K562 (cell line): ENCODE data around the gene ADARB2.

Experiments
- FOS ChIP-seq: IDR thresholded peaks from 3 replicates; pipeline ENCODE4 v1.6.1; 2011; ENCODE audit not compliant: insufficient read length; ENCODE audit errors: extremely low read depth
- GTF2F1 ChIP-seq: IDR thresholded peaks from 2 replicates; pipeline ENCODE4 v1.6.1; 2011; ENCODE audit warnings: low read depth, low read length, improper control_type of control experiment
- HMG20A ChIP-seq: fragments of 450-650 bp; formaldehyde crosslinking; conservative IDR thresholded peaks from 2 replicates; pipeline ENCODE4 v1.4.0; 2020; ENCODE audit warnings: mild to moderate bottlenecking, mixed read lengths
- KAT8 ChIP-seq: fragments of 450-650 bp; IDR thresholded peaks from 2 replicates; pipeline ENCODE4 v1.6.1; 2016; ENCODE audit warnings: low read depth, mild to moderate bottlenecking
- RAD21 ChIP-seq, 2 experiments: fragments of 250-450 bp in 1 of 2; fragments of 450-650 bp in 1 of 2; sonication (Bioruptor Pico) in 1 of 2; formaldehyde crosslinking in 1 of 2; IDR thresholded peaks in 1 of 2; conservative IDR thresholded peaks in 1 of 2; 2 replicates each; pipeline versions ENCODE4 v1.4.0 to v1.8.0; 2020 to 2022; ENCODE audit warnings: mild to moderate bottlenecking in 2 of 2, moderate library complexity in 1 of 2
- RNF2 ChIP-seq: sonication (generic); IDR thresholded peaks from 2 replicates; pipeline ENCODE4 v1.6.1; 2016
- SMARCC2 ChIP-seq: fragments of 450-650 bp; IDR thresholded peaks from 2 replicates; pipeline ENCODE4 v1.6.1; 2017; ENCODE audit warnings: antibody characterized with exemption, moderate library complexity, mild to moderate bottlenecking, low read depth
- SP1 ChIP-seq: sonication (generic); formaldehyde crosslinking; IDR thresholded peaks from 2 replicates; pipeline ENCODE4 v1.8.1; 2022; ENCODE audit warnings: mild to moderate bottlenecking, missing genetic modification reagents
- ZBTB1 ChIP-seq: sonication (generic); formaldehyde crosslinking; IDR thresholded peaks from 2 replicates; pipeline ENCODE4 v1.8.1; 2023; ENCODE audit warnings: missing genetic modification reagents, low read depth, mild to moderate bottlenecking, borderline replicate concordance
- ZBTB8A ChIP-seq: fragments of 450-650 bp; IDR thresholded peaks from 2 replicates; pipeline ENCODE4 v1.6.1; 2018; ENCODE audit warnings: mild to moderate bottlenecking, moderate library complexity; ENCODE audit not compliant: partially characterized antibody
- ZFX ChIP-seq: sonication (generic); formaldehyde crosslinking; IDR thresholded peaks from 2 replicates; pipeline ENCODE4 v1.8.0; 2022; ENCODE audit warnings: mild to moderate bottlenecking, missing genetic modification reagents, moderate library complexity
- TF ChIP-seq, protein P1 (sequence below), 3 experiments: IDR thresholded peaks in 2 of 3; conservative IDR thresholded peaks in 1 of 3; 2 replicates each; pipeline ENCODE4 v1.5.1; 2011 to 2012; ENCODE audit warnings: low read length in 3 of 3, mild to moderate bottlenecking in 3 of 3, control low read depth in 2 of 3, improper control_type of control experiment in 1 of 3, inconsistent platforms in 1 of 3, low read depth in 1 of 3, mixed read lengths in 1 of 3, moderate library complexity in 1 of 3; ENCODE audit not compliant: insufficient read depth in 2 of 3
- TF ChIP-seq, protein P2 (sequence below), 3 experiments: fragments of 200-800 bp in 1 of 3; fragments of 250-450 bp in 1 of 3; fragments of 450-650 bp in 1 of 3; sonication (Bioruptor Pico) in 1 of 3; sonication (Bioruptor generic) in 1 of 3; formaldehyde crosslinking in 1 of 3; IDR thresholded peaks; 2 replicates each; pipeline versions ENCODE4 v1.6.1 to v1.8.0; 2016 to 2022; ENCODE audit warnings: mild to moderate bottlenecking in 2 of 3, missing genetic modification characterization in 2 of 3, missing compliant biosample characterization in 1 of 3, moderate library complexity in 1 of 3

DNA sequence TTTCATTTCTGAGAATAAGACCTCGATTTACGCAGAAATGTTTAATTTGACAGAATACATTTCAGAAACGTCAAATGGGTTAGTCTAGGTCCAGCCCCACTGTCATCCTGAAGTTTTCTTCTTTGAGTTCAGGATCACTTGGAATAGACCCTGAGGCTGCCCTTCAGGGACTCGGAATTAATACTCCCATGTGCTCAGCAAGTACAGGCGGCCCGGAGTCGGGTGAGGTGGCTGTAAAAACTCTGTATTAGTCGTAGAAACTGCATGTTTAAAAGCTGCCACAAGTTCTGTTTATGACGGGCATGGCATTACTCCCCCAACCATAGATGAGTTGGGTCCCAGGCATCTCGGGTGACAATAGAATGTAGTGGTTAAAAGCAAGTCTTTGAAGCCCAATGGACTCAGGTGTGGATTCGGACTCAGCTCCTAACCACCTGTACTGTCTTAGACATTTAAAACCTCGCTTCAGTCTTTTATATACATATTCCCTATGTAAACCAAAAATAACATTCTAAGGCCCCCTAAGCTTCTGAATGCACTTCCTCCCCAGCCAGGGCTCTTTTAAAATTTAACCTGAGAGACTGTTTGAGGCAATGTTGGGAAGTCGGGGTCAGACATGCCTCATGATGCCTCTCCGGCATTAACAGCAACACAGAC, 216.3 kb downstream of the ADARB2 start:
- TF ChIP-seq HMG20A (no peak), SMARCC2 (no peak), GTF2F1 (no peak), SP1 (CRISPR knock-in tag) (no peak), ZFX (CRISPR knock-in tag) (no peak), ZBTB1 (CRISPR knock-in tag) (no peak), KAT8 (no peak), ZBTB8A (no peak), FOS (no peak), RAD21 (CRISPR knock-in tag; conservative IDR thresholded peaks at IDR 0.05 in 1 of 2, IDR thresholded peaks at IDR 0.05 in 1 of 2) (no peak), RNF2 (no peak)
- TF ChIP-seq, protein P1, sequence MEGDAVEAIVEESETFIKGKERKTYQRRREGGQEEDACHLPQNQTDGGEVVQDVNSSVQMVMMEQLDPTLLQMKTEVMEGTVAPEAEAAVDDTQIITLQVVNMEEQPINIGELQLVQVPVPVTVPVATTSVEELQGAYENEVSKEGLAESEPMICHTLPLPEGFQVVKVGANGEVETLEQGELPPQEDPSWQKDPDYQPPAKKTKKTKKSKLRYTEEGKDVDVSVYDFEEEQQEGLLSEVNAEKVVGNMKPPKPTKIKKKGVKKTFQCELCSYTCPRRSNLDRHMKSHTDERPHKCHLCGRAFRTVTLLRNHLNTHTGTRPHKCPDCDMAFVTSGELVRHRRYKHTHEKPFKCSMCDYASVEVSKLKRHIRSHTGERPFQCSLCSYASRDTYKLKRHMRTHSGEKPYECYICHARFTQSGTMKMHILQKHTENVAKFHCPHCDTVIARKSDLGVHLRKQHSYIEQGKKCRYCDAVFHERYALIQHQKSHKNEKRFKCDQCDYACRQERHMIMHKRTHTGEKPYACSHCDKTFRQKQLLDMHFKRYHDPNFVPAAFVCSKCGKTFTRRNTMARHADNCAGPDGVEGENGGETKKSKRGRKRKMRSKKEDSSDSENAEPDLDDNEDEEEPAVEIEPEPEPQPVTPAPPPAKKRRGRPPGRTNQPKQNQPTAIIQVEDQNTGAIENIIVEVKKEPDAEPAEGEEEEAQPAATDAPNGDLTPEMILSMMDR (IDR thresholded peaks at IDR 0.05 in 2 of 3, conservative IDR thresholded peaks at IDR 0.05 in 1 of 3; ENCODE audit: insufficient read depth in 2 of 3, low read depth in 1 of 3, low read length in 3 of 3): no peak
- TF ChIP-seq, protein P2, sequence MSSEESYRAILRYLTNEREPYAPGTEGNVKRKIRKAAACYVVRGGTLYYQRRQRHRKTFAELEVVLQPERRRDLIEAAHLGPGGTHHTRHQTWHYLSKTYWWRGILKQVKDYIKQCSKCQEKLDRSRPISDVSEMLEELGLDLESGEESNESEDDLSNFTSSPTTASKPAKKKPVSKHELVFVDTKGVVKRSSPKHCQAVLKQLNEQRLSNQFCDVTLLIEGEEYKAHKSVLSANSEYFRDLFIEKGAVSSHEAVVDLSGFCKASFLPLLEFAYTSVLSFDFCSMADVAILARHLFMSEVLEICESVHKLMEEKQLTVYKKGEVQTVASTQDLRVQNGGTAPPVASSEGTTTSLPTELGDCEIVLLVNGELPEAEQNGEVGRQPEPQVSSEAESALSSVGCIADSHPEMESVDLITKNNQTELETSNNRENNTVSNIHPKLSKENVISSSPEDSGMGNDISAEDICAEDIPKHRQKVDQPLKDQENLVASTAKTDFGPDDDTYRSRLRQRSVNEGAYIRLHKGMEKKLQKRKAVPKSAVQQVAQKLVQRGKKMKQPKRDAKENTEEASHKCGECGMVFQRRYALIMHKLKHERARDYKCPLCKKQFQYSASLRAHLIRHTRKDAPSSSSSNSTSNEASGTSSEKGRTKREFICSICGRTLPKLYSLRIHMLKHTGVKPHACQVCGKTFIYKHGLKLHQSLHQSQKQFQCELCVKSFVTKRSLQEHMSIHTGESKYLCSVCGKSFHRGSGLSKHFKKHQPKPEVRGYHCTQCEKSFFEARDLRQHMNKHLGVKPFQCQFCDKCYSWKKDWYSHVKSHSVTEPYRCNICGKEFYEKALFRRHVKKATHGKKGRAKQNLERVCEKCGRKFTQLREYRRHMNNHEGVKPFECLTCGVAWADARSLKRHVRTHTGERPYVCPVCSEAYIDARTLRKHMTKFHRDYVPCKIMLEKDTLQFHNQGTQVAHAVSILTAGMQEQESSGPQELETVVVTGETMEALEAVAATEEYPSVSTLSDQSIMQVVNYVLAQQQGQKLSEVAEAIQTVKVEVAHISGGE (CRISPR knock-in tag; IDR thresholded peaks at IDR 0.05): no peak
